Hippocampal formation (tissue), 2 donors: ENCODE data around the gene DHRS3.
"Not testable (repeated sequence)": the region's sequence is repeated elsewhere in the genome, so short reads cannot be mapped to it uniquely, and the experiment has no call there.

ENCODE experiments used
- DNase-seq, 2 donors: peaks; one replicate each; lab custom pipeline; 2025; lab: John Stamatoyannopoulos, UW

The DHRS3 gene

GRCh38 chr1:12577020-12577419 lies 41.0 kb downstream of the DHRS3 start:
- no peak for DNase-seq

- no peak for DNase-seq
These were observed 43.3 kb downstream of the DHRS3 start for GRCh38 chr1:12574757-12575139.

DNA sequence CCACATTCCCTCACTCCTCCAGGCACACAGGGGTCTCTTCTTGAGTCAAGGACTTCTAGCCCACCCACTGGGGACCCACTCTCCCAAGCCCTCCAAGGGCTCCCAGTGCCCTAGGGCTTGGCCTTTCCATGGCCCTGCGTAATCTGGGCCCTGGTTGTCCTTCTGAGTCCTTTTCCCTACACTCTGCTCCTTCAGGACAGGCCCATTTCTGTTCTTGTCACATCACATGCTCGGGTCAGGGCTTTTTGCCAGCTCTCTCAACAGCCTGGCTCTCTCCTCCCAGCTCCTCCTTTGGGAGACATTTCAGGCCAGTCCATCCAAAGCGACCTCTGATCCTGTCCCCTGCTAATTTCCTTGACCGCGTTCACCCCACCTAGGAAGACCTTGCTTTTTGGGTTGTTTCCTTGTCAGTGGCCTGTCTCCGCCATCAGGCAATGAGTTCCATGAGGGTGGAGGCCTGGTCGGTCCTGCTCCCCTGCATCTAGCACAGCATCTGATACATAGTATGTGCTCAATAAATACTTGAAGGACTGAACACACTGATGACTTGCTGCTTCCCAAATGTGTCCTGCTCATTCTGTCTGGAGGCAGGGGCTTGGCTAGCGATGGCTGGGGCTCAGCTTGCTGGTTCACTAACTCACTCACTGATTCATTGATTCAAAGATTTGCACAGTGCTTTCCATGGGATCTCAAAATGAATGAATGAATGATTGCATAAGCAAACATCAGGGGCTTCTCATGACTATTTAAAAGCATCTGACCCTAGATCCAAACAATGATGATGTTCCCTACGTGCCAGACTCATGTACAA lies 44.8 kb downstream of the DHRS3 start:
- DNase-seq = no peak

GRCh38 chr1:12572522-12572921 lies 45.5 kb downstream of the DHRS3 start:
- no peak for DNase-seq

- DNase-seq = no peak
These were observed 47.7 kb downstream of the DHRS3 start for GRCh38 chr1:12570291-12570690.

- no peak for DNase-seq
These were observed 49.8 kb downstream of the DHRS3 start for GRCh38 chr1:12568009-12568767.

DNA sequence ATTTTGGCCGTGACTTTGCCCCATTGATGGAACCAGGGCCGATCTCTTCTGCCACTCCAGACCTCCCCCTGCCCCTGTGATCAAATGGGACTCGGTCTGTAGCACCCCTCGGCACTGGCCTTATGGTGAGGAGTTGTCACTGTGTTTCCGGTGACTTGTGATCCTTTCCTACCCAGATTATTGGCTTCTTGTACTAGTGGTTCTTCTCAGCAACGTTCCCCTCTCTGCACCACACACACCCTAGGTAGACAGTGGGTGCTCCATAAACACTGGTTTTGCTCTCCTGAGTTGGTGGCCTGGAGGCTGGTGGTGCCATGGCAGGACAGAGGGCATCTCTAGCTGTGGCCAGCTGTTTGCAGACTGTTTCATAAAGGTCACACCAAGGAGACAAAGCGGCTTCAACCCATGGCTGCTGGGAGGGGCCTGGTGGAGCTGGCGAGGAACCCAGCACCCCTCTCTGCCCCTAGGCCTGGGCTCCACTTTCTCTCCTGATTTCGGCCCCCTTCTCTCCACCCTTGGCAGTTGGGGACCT lies 50.7 kb downstream of the DHRS3 start:
- DNase-seq = no peak

DNA sequence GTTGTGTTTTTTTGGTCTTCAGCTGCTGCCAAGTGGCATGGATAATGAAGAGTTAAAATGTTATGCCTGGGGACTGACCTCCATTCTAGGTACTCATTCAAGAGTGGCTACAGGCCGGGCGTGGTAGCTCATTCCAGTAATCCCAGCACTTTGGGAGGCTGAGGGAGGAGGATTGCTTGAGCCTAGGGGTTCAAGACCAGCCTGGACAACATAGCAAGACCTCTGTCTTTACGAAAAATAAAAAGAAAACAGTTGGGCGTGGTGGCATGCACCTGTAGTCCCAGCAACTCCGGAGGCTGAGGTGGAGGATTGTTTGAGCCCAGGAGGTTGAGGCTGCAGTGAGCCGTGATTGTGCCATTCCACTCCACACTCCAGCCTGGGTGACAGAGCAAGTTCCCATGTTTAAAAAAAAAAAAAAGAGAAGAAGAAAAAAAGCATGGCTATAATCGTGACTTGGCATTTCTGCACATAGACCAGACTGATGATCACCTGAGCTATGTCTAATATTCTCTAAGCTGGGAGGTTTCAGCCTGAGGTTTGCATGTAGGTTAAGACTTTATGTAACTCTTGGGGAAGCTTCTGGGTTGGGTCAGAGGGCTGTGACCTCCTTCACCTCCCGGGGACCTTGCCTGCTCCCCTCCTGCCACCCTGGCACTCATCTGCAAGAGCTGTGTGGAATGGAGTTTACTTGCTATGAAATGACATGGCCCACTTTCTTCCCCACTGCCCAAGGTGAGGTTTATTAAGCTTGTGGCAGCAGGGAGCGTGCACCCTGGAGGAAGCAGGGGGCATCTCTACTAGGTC lies 51.3 kb downstream of the DHRS3 start:
- DNase-seq = no peak

DNA sequence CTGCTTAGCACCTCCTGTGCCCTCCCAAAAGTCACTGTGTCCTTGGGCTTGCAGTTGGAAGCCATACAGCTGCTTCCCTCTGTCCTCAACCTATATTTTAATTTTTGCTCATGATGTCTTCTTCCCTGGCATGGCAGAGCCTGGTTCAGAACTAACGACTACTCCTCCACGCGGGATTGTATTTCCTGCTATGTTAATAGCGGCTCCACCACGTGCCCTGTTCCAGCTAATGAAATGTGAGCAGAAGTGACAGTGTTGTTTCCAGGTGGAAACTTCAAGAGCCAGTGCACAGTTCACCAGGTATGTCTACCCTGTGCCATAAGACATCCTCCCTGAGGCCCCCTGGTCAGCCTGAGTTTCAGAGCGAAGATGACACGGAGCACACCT lies 52.1 kb downstream of the DHRS3 start:
- no peak for DNase-seq

- DNase-seq = peak; percentile 23 to 35
These were observed 52.7 kb downstream of the DHRS3 start for GRCh38 chr1:12565094-12565965.

DNA sequence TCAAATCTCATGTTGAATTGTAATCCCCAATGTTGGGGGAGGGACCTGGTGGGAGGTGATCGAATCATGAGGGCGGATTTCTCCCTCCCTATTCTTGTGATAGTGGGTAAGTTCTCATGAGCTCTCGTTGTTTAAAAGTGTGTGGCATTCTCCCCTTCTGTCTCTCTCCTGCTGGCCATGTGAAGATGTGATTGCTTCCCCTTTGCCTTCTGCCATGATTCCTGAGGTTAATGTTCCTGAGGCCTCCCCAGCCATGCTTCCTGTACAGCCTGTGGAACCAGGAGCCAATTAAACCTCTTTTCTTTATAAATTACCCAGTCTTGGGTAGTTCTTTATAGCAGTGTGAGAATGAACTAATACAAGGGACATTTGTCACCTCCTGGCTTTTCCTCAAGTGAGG lies 53.8 kb downstream of the DHRS3 start:
- not testable (repeated sequence) for DNase-seq

- no peak for DNase-seq
These were observed 54.9 kb downstream of the DHRS3 start for GRCh38 chr1:12562955-12563576.

DNA sequence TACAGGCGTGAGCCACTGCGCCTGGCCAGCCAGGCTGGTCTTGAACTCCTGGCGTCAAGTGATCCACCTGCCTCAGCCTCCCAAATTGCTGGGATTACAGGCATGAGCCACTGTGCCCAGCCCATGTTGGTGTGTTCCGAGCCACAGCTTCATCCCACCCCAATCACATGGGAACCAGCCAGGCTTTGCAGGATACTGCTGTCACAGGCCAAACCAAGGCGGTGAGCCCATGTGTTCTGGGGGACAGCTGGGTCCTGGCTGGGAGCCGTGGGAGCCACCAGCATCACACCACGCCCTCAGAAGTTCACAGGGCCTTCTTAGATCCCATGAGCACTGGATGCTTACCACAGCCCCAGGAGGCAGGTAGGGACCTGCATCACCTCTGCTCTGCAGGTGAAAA lies 56.9 kb downstream of the DHRS3 start:
- no peak for DNase-seq

DNA sequence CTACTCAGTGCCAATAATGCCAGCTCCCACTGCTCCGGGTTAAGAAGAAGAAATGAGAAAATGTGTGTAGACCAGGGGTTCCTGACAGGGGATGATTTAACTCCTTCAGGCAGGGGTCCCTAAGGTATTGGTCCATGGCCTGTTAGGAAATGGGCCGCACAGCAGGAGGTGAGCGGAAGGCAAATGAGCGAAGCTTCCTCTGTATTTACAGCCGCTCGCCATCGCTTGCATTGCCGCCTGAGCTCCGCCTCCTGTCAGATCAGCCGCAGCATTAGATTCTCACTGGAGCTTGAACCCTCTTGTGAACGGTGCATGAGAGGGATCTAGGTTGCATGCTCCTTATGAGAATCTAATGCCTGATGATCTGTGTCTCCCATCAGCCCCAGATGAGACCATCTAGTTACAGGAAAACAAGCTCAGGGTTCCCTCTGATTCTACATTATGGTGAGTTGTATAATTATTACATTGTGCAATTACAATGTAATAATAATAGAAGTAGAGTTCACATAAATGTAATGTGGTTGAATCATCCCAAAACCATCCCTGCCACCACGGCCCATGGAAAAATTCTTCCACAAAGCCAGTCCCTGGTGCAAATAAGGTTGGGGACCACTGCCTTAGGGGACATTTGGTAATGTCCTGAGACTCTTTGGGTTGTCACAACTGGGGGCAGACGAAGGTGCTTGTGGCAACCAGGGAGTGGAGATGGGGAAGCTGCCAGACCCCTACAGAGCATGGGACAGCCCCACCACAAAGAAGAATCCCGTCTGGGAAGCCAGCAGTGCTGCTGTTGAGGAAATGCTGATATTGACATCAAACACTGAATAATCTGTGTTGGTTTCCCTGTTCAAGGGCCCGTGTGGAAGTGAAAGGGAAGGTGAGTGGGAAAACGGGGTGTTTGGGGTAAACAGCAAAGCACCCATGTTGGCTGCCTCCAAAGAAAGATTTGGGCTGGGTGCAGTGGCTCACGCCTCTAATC lies 60.8 kb downstream of the DHRS3 start:
- DNase-seq = no peak

DNA sequence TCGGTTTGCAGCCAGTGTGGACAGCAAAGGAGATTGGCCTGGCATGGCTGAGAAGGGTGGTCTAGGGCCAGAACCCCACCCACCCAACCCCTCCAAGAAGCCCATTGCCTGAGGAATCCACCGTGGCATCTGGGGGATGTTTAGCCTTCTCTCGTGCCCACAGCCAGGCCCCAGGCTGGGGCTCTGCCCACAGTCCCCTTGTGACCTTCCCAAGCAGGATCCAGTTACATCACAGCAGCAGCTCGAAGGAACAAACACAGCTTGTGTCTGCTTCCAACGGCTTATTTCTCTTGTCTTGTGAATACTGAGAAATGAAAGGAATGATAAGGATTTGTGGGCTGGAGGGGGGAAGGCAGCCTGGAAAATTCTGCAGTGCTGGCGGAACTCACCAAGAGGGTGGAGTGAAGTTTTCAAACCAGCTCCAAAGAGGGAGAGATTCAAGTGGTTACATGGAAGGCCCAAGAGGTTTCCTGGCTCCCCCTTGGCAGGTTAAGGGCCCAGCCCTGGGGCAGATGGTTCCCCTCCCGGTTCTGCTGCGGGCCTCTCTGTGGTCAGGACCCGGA lies 61.6 kb downstream of the DHRS3 start:
- DNase-seq = peak in 1 of 2 donors; percentile 25

DNA sequence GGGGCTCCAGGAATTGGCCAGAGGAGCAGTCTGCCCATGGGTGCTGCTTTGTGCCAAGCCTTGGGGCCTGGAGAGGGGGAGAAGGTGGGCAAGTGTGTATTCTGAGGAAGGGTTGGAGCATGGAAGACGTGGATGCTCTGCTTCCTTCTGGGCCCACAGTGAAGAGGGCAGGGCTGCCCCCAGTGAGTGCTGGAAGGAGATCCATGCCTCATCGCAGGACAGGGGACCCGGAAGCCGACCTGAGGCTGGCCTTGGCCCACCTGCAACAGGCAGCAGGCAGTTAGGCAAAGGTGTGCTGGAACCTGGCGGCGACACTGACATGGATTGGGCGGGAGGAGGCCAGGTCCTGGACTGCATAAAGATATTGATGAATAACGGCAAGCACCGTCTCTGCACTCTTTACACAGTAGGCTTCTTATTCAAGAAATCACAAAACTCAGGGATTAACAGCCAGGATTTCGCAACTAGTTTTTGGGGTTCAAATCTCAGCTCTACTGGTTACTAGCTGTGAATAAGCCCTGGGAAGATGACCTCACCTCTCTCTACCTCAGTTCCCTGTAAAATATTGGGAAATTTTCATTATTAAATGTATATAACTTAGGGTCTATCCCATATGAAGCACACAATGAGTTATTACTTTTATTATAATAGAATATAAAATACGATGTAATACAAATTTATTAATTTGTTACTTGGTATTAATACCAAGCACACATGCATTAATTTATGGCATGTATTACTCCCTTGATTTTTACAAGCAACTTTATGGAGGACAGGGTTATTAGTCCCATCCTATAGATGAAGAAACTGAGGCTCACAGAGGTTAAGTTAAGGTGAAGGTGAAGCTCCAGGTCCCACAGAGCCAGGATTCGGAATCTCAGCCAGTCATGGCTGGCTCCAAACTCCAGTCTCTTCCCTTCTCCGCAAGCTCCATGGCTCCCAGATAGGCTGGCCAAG lies 62.3 kb downstream of the DHRS3 start:
- DNase-seq = no peak

DNA sequence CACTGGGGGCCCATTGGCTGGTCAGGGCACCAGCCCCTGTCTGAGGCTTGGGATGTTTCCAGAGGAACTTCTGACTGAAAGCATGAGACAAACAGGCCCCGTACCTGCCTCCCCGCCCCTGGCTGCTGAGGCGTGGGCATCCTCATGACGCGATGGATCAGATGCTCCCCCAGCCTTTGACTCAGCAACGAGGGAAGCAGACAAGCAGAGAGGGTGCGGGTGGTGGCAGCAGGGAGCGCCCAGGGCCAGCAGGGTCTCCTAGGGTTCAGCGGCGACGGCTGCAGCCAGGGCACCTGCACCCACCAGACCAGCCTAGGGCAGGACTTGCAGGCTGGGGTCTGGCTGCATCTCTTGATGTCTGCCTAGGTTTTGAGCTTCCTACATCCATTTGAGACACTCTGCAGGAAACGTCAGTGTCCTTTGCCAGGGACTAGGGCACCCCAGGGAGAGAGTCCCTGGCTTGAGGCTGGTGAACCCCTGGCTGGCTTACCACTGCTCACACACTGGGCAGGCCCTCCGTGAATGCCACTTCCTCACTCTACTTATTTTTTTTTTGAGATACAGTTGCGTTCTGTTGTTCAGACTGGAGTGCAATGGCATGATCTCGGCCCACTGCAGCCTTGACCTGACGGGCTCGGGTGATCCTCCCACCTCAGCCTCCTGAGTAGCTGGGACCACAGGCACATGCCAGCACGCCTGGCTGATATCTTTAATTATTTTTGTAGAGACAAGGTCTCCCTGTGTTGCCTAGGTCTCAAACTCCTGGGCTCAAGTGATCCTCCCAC lies 63.3 kb downstream of the DHRS3 start:
- no peak for DNase-seq
